ENCODE measurements around the gene MOB3A. TPM values are rescaled to one million over a fixed set of nuclear protein-coding genes. Genes with fewer than 3 reads are reported as not detected.

Gene MOB3A
- total RNA-seq, 1 donor, result 40.4 TPM

- peak overlapping the region; percentile 73 for H3K4me3 ChIP-seq (ENCODE audit: low read depth, low read length)
- no peak for TF ChIP-seq CTCF (IDR thresholded peaks at IDR 0.05; ENCODE audit: insufficient read depth, low read length)
Measured at GRCh38 chr19:2062389-2062729, 33.8 kb downstream of the MOB3A start.

GRCh38 chr19:2061495-2062388 lies 34.4 kb downstream of the MOB3A start:
- DNase-seq (ENCODE audit: low read depth), result peak; percentile 96
- no peak for TF ChIP-seq CTCF (IDR thresholded peaks at IDR 0.05; ENCODE audit: insufficient read depth, low read length)
- H3K4me3 ChIP-seq (ENCODE audit: low read depth, low read length), result peak overlapping the region; percentile 73

More at GRCh38 chr19:2062389-2062729, 33.8 kb downstream of the MOB3A start:
- DNase-seq (ENCODE audit: low read depth), result no peak

- H3K4me3 ChIP-seq (ENCODE audit: low read depth, low read length), result peak overlapping the region; percentile 59
- peak; percentile 79 for DNase-seq (ENCODE audit: low read depth)
- no peak for TF ChIP-seq CTCF (IDR thresholded peaks at IDR 0.05; ENCODE audit: insufficient read depth, low read length)
Measured at GRCh38 chr19:2060884-2061494, 35.1 kb downstream of the MOB3A start.

GRCh38 chr19:2059422-2060201 lies 36.5 kb downstream of the MOB3A start:
- no peak for TF ChIP-seq CTCF (IDR thresholded peaks at IDR 0.05; ENCODE audit: insufficient read depth, low read length)
- DNase-seq (ENCODE audit: low read depth), result peak; percentile 88
- H3K4me3 ChIP-seq (ENCODE audit: low read depth, low read length), result no peak overlapping the region

- no peak for DNase-seq (ENCODE audit: low read depth)
- no peak for TF ChIP-seq CTCF (IDR thresholded peaks at IDR 0.05; ENCODE audit: insufficient read depth, low read length)
- H3K4me3 ChIP-seq (ENCODE audit: low read depth, low read length), result no peak overlapping the region
Measured at GRCh38 chr19:2058570-2059421, 37.3 kb downstream of the MOB3A start.
